GM12878 (cell line): ENCODE data around the gene LYRM4. TPM values are rescaled to one million over a fixed set of nuclear protein-coding genes. Genes with fewer than 3 reads are reported as not detected.
A peak's percentile ranks its signal among the peaks of the same experiment; 100 is the strongest.

ENCODE experiments used
- ATAC-seq: fragments of 200-7000 bp; cut with Tn5 transposase; 3 replicates; pipeline ENCODE4 v1.9.1; 2020; ENCODE audit warnings: mild to moderate bottlenecking, moderate library complexity
- BruUV-seq: library from RNA; stranded (reverse); fragments of 400-500 nt; replicated peaks from 2 replicates; lab custom pipeline; 2021; lab: Mats Ljungman, UMichigan
- CTCF ChIA-PET: fragments of 300-600 bp; sonication (Branson Sonifier 250); formaldehyde crosslinking; extraction: SDS; loops from one replicate; lab custom pipeline; 2021; ENCODE audit warnings: inconsistent platforms; lab: Yijun Ruan, JAX
- POLR2A ChIA-PET: fragments of 350-600 bp; formaldehyde crosslinking; extraction: SDS; loops from one replicate; lab custom pipeline; 2021; ENCODE audit warnings: inconsistent platforms; lab: Charles Lee
- RAD21 ChIA-PET: fragments of 300-600 bp; sonication (Branson Sonifier 250); formaldehyde crosslinking; loops from one replicate; lab custom pipeline; 2023; ENCODE audit warnings: antibody characterized with exemption; ENCODE audit not compliant: unreplicated experiment; lab: Charles Lee
- SMC1A ChIA-PET: fragments of 300-600 bp; sonication (Branson Sonifier 250); formaldehyde crosslinking; loops from one replicate; lab custom pipeline; 2023; ENCODE audit not compliant: unreplicated experiment, uncharacterized antibody; lab: Charles Lee
- DNase-seq: peaks from one replicate; pipeline ENCODE4 v3.0.0-alpha.2; 2011; ENCODE audit warnings: low read depth, low spot score
- FAIRE-seq: peaks from 3 replicates; lab custom pipeline; 2011; peaks lifted over from hg19 to GRCh38; lab: Jason Lieb, UNC
- H2AFZ ChIP-seq: 2 replicates; pipeline ENCODE4 v1.6.0; 2011; ENCODE audit warnings: low read depth, low read length, control low read depth; ENCODE audit not compliant: control insufficient read depth
- H3K27ac ChIP-seq: 2 replicates; pipeline ENCODE4 v1.5.1; 2011; ENCODE audit warnings: control low read depth; ENCODE audit not compliant: control insufficient read depth, insufficient read depth
- H3K27me3 ChIP-seq, 2 experiments: replicated peaks in 1 of 2; 2 replicates each; pipeline versions ENCODE4 v1.6.0 to v1.6.1; 2011; ENCODE audit warnings: low read length in 1 of 2; ENCODE audit not compliant: control insufficient read depth in 2 of 2, insufficient read depth in 2 of 2
- H3K36me3 ChIP-seq, 2 experiments: 2 replicates each; pipeline ENCODE4 v1.5.1; 2011; ENCODE audit warnings: low read length in 1 of 2; ENCODE audit not compliant: control insufficient read depth in 2 of 2, insufficient read depth in 2 of 2
- H3K4me1 ChIP-seq: 2 replicates; pipeline ENCODE4 v1.6.1; 2011; ENCODE audit warnings: mild to moderate bottlenecking, low read length, moderate library complexity, mixed read lengths; ENCODE audit not compliant: control insufficient read depth, insufficient read depth
- H3K4me2 ChIP-seq: 2 replicates; pipeline ENCODE4 v1.6.0; 2011; ENCODE audit warnings: control low read depth; ENCODE audit not compliant: control insufficient read depth, insufficient read depth
- H3K4me3 ChIP-seq: fragments of 200-600 bp; sonication (generic); 2 replicates; pipeline ENCODE4 v1.5.1; 2016
- H3K79me2 ChIP-seq: 2 replicates; pipeline ENCODE4 v1.6.0; 2011; ENCODE audit warnings: low read length; ENCODE audit not compliant: control insufficient read depth, insufficient read depth
- H3K9ac ChIP-seq: 2 replicates; pipeline ENCODE4 v1.8.0; 2011; ENCODE audit warnings: low read length, control low read depth, mixed read lengths; ENCODE audit not compliant: control insufficient read depth, insufficient read depth
- H3K9me3 ChIP-seq: replicated peaks from 3 replicates; pipeline ENCODE4 v1.5.1; 2011; ENCODE audit warnings: mild to moderate bottlenecking, low read length; ENCODE audit not compliant: control insufficient read depth, insufficient read depth
- H4K20me1 ChIP-seq: 2 replicates; pipeline ENCODE4 v1.6.0; 2011; ENCODE audit not compliant: control insufficient read depth, insufficient read depth
- ATF7 ChIP-seq: fragments of 450-650 bp; IDR thresholded peaks from 2 replicates; pipeline ENCODE4 v1.6.1; 2016; ENCODE audit warnings: low read depth, mild to moderate bottlenecking
- CBX3 ChIP-seq: fragments of 200-600 bp; sonication (generic); IDR thresholded peaks from 2 replicates; pipeline ENCODE4 v1.6.1; 2016; ENCODE audit warnings: low read depth, borderline replicate concordance
- EZH2 ChIP-seq: IDR thresholded peaks from 2 replicates; pipeline ENCODE4 v1.6.1; 2012; ENCODE audit warnings: low read depth, mild to moderate bottlenecking, control low read depth, inconsistent platforms, low read length, borderline replicate concordance; ENCODE audit not compliant: control insufficient read depth
- FOXK2 ChIP-seq: fragments of 450-650 bp; IDR thresholded peaks from 2 replicates; pipeline ENCODE4 v1.6.1; 2017; ENCODE audit warnings: mild to moderate bottlenecking, moderate library complexity
- GABPA ChIP-seq: IDR thresholded peaks from 2 replicates; pipeline ENCODE4 v1.6.1; 2014; ENCODE audit warnings: antibody characterized with exemption, low read depth, mild to moderate bottlenecking, inconsistent platforms
- HDAC6 ChIP-seq: fragments of 200-600 bp; sonication (generic); IDR thresholded peaks from one replicate; pipeline ENCODE4 v1.8.0; 2017; ENCODE audit warnings: antibody characterized with exemption; ENCODE audit not compliant: unreplicated experiment
- IKZF2 ChIP-seq, 2 experiments: fragments of 450-650 bp; IDR thresholded peaks; 2 replicates each; pipeline ENCODE4 v1.6.1; 2017; ENCODE audit warnings: mild to moderate bottlenecking in 2 of 2, moderate library complexity in 2 of 2
- NBN ChIP-seq: fragments of 450-650 bp; IDR thresholded peaks from 2 replicates; pipeline ENCODE4 v1.6.1; 2016
- RAD21 ChIP-seq: IDR thresholded peaks from 2 replicates; pipeline ENCODE4 v1.6.1; 2011; ENCODE audit warnings: mild to moderate bottlenecking, low read depth, low read length, moderate library complexity; ENCODE audit not compliant: insufficient read depth
- RB1 ChIP-seq: fragments of 450-650 bp; formaldehyde crosslinking; IDR thresholded peaks from 2 replicates; pipeline ENCODE4 v1.6.1; 2017; ENCODE audit warnings: mild to moderate bottlenecking, borderline replicate concordance
- YBX1 ChIP-seq: fragments of 450-650 bp; IDR thresholded peaks from 2 replicates; pipeline ENCODE4 v1.6.1; 2016; ENCODE audit warnings: antibody characterized with exemption
- WGBS: methylation state at CpG from one replicate; pipeline ENCODE4 v1.1.6; 2016; ENCODE audit warnings: low lambda C conversion rate; ENCODE audit not compliant: insufficient replicate concordance, insufficient coverage; ENCODE audit errors: missing lambda C conversion rate; 5-methylcytosine and 5-hydroxymethylcytosine counted together
- in situ Hi-C: fragments of 300-500 bp; cut with MboI; formaldehyde crosslinking; loops from 9 replicates; pipeline ENCODE4 v1.14.3; 2018; ENCODE audit warnings: mixed read lengths
- intact Hi-C: fragments of 100-400 bp; cut with micrococcal nuclease; formaldehyde crosslinking; loops from one replicate; pipeline ENCODE4 v1.14.2; 2022; ENCODE audit not compliant: unreplicated experiment
- polyA plus RNA-seq, 11 experiments: library from polyadenylated mRNA; depleted of rRNA in 4 of 11; unstranded in 6 of 11; stranded (reverse) in 5 of 11; fragments of >200 nt; fragmentation: Nextera tagmentation in 4 of 11; fragmentation: Illumina TruSeq in 1 of 11; extraction: Ambion mirVana in 4 of 11; extraction: Trizol in 1 of 11; gene quantifications; 1 replicate in 1 of 11; 2 replicates in 10 of 11; pipeline versions ENCODE4 v1.2.1 to v1.2.3, GENCODE V29; 2011 to 2016; ENCODE audit warnings: inconsistent platforms in 2 of 11, missing spikeins in 2 of 11, low read depth in 1 of 11
- total RNA-seq, 4 experiments: library from RNA; depleted of rRNA in 3 of 4; stranded (reverse); fragments of >200 nt in 3 of 4; fragmentation: Illumina TruSeq in 1 of 4; extraction: Trizol in 1 of 4; gene quantifications; 2 replicates each; pipeline versions ENCODE4 v1.2.1 to v1.2.3, GENCODE V29; 2013 to 2021
- TF ChIP-seq, protein P1 (sequence below): fragments of 150-350 bp; IDR thresholded peaks from 2 replicates; pipeline ENCODE4 v1.6.1; 2014; ENCODE audit warnings: mild to moderate bottlenecking, low read depth, low read length
- TF ChIP-seq, protein P2 (sequence below), 3 experiments: IDR thresholded peaks in 2 of 3; conservative IDR thresholded peaks in 1 of 3; 2 replicates each; pipeline ENCODE4 v1.5.1; 2011; ENCODE audit warnings: low read depth in 3 of 3, low read length in 3 of 3, mild to moderate bottlenecking in 3 of 3, control low read depth in 2 of 3, moderate library complexity in 2 of 3, inconsistent platforms in 1 of 3, mixed read lengths in 1 of 3; ENCODE audit not compliant: control insufficient read depth in 2 of 3, insufficient read depth in 1 of 3; ENCODE audit errors: extremely low read depth in 1 of 3

The LYRM4 gene
- total and polyA plus RNA-seq, 10 of the 15 experiments (the other 5 are each of a cell fraction or from before 2014, with no cell fraction given) = 32.7 to 66.8 (median 44.0) TPM

DNA sequence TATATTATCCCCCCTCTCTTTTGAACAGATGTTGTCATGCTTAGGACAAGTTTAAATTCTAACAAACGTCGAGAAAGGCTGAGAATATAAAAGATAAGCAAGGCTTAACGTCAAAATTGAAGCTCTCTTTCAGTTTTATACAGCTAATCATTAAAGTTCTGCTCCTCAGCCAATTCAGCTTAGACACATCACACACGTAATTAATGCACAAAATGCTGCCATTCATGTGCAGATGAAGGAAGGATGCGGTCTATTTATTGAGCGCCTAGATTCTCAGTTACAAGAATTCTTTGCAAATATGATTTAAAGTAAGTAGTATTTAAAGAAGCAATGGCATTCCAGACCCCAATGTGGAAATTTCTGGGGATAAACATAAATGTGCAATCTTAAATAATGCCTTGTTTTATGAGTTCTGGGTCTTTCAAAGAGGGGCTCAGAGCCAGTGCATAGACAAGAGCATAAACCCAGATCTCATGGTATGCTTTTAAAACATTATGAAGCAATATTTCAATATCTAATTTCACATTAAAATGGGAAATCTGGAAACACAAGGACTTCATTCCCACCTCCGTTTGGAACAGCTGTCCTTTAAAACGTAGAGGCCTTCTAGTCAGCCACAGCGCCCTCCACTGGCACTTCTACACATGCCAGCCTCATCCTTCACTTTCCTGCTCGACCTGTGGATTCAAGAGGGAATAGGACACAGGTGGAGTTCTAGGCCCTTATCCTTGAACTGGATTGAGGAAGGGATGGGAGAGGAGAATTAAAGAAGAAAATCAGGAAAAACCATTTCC lies 85.8 kb downstream of the LYRM4 start:
- SMC1A ChIA-PET = interaction anchor here (0.9 to 3.7 kb wide), 22 partner anchors 9 to 227 kb away, joined by 3 to 27 read pairs (median 4); partner anchors contain the start of genes FARS2 and LYRM4
- ATAC-seq (peak; percentile 43), DNase-seq (no peak), FAIRE-seq (no peak)
- H3K9ac ChIP-seq = peak overlapping the region; percentile 54
- intact Hi-C loops (no loop called here), in situ Hi-C loops (no loop called here)
- no TSS peak for BruUV-seq
- H2AFZ ChIP-seq = peak overlapping the region; percentile 71
- peak overlapping the region; percentile 35 for H3K4me3 ChIP-seq
- no peaks in the 10 kb centered on the region for H4K20me1 ChIP-seq
- no peaks in the 10 kb centered on the region for H3K9me3 ChIP-seq
- CTCF ChIA-PET = interaction anchor here (0.6 to 4.5 kb wide), 20 partner anchors 9 to 332 kb away, joined by 3 to 65 read pairs (median 4); no protein-coding TSS in a partner anchor
- WGBS = 10% methylated on average over 10 of the region's 10 CpGs
- POLR2A ChIA-PET = interaction anchor here (0.9 to 1.5 kb wide), 4 partner anchors 9 to 28 kb away, joined by 3 to 4 read pairs (median 4); no protein-coding TSS in a partner anchor
- TF ChIP-seq HDAC6 = no peak
- TF ChIP-seq YBX1 = no peak
- TF ChIP-seq EZH2 = no peak
- TF ChIP-seq IKZF2 (IDR thresholded peaks at IDR 0.05) = 0 out of 4 replicates have a peak, but pooled peaks of 1 of the 2 experiments have one; percentile 41
- TF ChIP-seq GABPA = no peak
- TF ChIP-seq RB1 = no peak
- TF ChIP-seq RAD21 = peak; percentile 32
- TF ChIP-seq, protein P1, sequence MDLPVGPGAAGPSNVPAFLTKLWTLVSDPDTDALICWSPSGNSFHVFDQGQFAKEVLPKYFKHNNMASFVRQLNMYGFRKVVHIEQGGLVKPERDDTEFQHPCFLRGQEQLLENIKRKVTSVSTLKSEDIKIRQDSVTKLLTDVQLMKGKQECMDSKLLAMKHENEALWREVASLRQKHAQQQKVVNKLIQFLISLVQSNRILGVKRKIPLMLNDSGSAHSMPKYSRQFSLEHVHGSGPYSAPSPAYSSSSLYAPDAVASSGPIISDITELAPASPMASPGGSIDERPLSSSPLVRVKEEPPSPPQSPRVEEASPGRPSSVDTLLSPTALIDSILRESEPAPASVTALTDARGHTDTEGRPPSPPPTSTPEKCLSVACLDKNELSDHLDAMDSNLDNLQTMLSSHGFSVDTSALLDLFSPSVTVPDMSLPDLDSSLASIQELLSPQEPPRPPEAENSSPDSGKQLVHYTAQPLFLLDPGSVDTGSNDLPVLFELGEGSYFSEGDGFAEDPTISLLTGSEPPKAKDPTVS = no peak
- TF ChIP-seq, protein P2, sequence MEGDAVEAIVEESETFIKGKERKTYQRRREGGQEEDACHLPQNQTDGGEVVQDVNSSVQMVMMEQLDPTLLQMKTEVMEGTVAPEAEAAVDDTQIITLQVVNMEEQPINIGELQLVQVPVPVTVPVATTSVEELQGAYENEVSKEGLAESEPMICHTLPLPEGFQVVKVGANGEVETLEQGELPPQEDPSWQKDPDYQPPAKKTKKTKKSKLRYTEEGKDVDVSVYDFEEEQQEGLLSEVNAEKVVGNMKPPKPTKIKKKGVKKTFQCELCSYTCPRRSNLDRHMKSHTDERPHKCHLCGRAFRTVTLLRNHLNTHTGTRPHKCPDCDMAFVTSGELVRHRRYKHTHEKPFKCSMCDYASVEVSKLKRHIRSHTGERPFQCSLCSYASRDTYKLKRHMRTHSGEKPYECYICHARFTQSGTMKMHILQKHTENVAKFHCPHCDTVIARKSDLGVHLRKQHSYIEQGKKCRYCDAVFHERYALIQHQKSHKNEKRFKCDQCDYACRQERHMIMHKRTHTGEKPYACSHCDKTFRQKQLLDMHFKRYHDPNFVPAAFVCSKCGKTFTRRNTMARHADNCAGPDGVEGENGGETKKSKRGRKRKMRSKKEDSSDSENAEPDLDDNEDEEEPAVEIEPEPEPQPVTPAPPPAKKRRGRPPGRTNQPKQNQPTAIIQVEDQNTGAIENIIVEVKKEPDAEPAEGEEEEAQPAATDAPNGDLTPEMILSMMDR (IDR thresholded peaks at IDR 0.05 in 2 of 3, conservative IDR thresholded peaks at IDR 0.05 in 1 of 3; ENCODE audit: control insufficient read depth in 2 of 3, extremely low read depth in 1 of 3, insufficient read depth in 1 of 3, low read depth in 3 of 3, low read length in 3 of 3) = peak; percentile 28 to 64 (median 56)
- no peak for TF ChIP-seq FOXK2
- no peak for TF ChIP-seq NBN
- no peak for TF ChIP-seq CBX3
- TF ChIP-seq ATF7 = no peak
- H3K27me3 ChIP-seq = no peaks in the 10 kb centered on the region
- no peaks in the 10 kb centered on the region for H3K36me3 ChIP-seq
- no peaks in the 10 kb centered on the region for H3K79me2 ChIP-seq
- H3K4me2 ChIP-seq = peak overlapping the region; percentile 89
- RAD21 ChIA-PET = interaction anchor here (0.6 to 3.5 kb wide), 10 partner anchors 11 to 1814 kb away, joined by 3 to 24 read pairs (median 4); partner anchors contain the start of genes FARS2 and LYRM4
- H3K4me1 ChIP-seq = peaks cover 29% of the 10 kb centered on the region
- peak overlapping the region; percentile 93 for H3K27ac ChIP-seq
